Esophagus mucosa (tissue), 1 donor: ENCODE measurements around the gene HSPE1. TPM values are rescaled to one million over a fixed set of nuclear protein-coding genes. Genes with fewer than 3 reads are reported as not detected.
A peak's percentile ranks its signal among the peaks of the same experiment; 100 is the strongest.
"Not testable (repeated sequence)": the region's sequence is repeated elsewhere in the genome, so short reads cannot be mapped to it uniquely, and the experiment has no call there.

Experiments used
- ATAC-seq: fragments of 200-7000 bp; cut with Tn5 transposase; one replicate; pipeline ENCODE4 v1.9.1; 2020
- total RNA-seq: library from RNA; stranded (reverse); gene quantifications from one replicate; pipeline ENCODE4 v1.2.4, GENCODE V29; 2023
- donor health status: DM: yes; HTN: yes; CAD: no.

The HSPE1 gene
- total RNA-seq, result 63.5 TPM

DNA sequence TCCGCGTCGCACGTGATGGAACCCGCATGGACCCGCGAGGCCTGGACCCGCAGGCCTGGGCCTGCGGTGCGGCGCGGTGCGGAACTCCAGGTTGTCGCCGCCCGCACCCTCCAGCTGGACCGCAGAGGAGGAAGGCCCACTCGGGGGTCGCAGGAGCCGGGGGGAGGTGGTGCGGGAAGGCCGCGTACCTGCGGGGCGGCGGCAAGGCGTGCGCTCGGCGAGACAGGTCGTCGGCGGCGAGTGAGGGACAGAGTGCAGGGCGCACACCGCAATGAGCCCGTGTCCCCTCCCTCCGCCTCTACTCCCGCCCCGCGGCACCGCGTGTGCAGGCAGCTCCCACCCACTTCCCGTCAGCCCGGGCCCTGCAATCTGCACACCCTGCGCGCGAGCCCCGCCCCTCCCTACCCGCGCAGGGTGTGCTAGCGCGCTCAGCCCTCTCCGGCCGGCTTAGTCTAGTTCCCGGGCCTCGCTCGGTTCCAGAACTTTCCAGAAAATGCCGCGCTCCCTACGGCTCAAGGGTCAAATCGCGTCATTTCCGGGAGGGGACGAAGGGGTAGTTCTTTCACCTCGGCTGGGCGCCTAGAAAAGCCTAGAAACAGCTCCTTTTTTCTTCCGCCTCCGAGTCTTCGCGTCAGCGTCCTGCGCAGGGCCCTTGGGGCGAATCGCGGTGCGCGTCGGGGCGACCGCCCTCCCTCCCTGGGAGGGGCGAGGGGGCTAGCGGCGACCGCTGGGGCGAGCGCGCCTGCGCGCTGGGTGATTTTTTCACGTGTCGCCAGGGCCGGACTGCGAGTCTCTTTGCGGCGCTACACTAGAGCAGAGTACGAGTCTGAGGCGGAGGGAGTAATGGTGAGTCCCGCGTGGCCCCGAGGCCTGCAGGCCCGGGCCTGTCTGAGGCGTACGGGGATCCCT lies at the start of gene HSPE1, which contains the start of gene HSPD1:
Gene HSPE1, plus strand, starts transcription at position 786 of the 909 bp plus-strand sequence. Its CDS starts 58 bp downstream, at position 844.
Gene HSPD1, minus strand, starts transcription at position 247 of the 909 bp plus-strand sequence. CDS start 992 bp downstream, outside the sequence.
- peak; percentile 99 for ATAC-seq

DNA sequence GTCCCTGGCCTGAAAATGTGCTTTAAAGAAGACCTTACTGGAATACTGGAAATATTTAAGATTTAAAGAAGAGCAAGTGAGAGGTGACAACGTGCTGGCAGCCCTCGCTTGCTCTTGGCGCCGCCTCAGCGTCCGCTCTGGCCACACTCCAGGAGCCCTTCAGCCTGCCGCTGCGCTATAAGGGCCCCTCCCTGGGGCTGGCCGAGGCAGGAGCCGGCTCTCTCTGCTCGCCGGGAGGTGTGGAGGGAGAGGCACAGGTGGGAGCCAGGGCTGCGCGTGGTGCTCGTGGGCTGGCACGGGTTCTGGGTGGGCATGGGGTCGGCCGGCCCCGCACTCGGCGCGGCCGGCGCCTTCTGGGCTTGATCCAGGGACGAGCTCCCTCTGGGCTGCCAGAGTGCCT lies 49.7 kb upstream of the HSPE1 start:
- no peak for ATAC-seq

DNA sequence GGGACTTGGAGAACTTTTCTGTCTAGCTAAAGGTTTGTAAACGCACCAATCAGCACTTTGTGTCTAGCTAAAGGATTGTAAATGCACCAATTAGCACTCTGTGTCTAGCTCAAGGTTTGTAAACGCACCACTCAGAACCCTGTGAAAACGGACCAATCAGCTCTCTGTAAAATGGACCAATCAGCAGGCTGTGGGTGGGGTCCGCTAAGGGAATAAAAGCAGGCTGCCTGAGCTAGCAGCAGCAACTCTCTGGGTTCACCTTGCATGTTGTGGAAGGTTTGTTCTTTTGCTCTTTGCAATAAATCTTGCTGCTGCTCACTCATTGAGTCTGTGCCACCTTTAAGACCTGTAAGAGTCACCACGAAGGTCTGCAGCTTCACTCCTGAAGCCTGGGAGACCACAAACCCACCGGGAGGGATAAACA lies 49.2 kb upstream of the HSPE1 start:
- ATAC-seq, result not testable (repeated sequence)

DNA sequence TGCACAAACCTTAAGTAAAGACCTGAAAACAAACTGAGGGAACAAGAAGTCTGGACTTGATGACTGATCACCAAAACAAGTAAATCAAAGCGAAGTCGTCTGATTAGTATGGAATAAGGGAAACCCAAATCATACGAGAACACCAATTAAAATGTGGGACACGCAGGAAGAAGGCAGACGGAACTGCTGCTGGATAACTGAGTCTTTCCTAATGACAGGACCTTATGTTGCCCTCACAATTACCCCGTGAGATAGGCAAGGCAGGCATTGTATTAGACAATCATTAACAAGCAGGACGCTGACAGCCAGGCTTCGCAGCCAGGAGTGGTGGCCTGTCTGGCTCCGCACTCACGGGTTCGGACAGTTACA lies 47.4 kb upstream of the HSPE1 start:
- no peak for ATAC-seq

DNA sequence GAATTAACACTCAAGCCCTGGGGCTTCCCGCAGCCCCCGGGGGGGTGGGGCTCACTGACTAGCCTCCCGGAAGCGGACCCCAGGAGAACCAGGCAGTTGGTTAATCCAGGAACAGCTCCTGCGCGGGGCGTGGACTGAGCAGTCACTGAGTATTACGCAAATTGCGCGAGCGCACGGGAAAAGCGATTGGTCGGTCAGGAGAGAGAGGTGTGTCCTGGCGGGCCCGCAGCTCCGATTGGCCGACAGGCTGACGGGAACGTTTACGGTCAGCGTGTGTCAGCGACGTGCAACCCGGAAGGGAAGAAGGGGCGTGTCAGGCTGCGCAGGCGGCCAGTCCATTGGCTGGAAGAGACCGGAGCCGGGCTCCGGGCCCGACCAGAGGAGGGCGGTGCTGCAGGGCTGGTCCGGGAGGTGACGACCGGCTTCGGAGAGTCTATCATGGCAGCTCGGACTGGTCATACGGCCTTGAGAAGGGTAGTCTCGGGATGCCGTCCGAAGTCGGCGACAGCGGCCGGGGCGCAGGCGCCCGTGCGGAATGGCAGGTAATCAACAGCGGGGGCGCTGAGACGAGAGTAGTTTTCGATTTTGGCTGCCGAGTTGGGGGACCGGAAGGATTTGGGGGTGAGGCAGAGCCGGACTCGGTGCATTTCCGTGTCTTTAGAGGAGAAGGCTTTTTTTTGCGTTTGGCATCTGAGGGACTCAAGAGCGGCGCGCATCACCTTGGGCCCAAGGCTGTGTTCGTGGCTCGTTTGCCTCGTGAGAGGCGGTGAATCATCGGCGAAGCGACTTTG lies 46.9 kb upstream of the HSPE1 start, which contains the start of gene COQ10B:
Gene COQ10B, plus strand, starts transcription at position 430 of the 791 bp plus-strand sequence. Its CDS starts 9 bp downstream, at position 439.
- ATAC-seq, result peak; percentile 99

DNA sequence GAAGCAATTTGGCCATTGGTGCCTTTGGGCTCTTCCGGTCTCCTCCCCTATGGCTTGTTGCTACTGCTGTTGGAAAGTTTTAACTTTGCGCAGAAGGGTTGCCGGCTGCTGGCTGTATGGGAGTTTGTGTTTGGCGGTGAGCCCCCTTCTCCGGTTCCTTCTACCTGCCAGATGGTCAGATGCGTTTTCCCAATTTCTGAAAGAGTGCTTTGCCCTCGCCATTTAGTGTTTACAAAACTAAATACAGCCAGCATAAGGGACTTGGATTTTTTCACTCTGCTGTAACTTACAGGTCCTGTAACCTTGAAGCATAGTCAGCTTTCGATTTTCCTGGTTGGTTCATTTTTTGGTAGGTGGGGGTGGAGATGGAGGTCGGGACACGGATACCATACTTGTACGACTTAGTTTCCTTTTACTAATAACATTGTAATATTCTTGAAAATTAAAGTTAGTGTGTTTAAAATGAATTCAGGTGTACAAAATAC lies 46.2 kb upstream of the HSPE1 start:
- ATAC-seq, result peak; percentile 82

DNA sequence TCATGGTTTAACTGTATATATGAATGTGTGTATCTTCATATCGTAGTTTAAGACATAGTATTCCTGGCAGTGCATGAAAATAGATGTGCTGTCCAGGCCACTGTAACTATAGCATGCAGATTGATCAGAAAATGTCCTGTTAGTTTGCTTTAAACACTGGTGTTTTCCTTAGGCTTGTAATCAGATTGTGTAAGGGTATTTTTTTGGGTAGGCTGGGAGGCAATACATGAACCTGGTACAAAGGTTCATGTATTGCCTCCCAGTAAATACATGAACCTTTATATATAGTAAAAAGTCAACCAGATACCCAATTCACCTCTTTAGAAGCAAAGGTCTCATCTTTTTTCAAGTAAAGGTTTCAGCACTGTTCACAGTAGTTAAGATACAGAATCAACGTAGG lies 45.3 kb upstream of the HSPE1 start:
- no peak for ATAC-seq

DNA sequence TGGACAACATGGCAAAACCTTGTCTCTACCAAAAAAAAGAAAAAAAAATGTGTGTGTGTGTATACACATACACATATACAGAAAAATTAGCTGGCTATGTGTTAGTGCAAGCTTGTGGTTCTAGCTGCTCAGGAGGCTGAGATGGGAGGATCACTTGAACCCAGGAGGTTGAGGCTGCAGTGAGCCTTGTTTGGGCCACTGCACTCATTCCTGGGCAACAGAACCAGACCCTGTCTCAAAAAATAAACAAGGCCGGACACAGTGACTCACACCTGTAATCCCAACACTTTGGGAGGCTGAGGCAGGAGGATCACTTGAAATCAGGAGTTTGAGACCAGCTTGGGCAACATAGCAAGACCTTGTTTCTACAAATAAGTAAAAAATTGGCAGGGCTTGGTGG lies 44.8 kb upstream of the HSPE1 start:
- ATAC-seq, result no peak

DNA sequence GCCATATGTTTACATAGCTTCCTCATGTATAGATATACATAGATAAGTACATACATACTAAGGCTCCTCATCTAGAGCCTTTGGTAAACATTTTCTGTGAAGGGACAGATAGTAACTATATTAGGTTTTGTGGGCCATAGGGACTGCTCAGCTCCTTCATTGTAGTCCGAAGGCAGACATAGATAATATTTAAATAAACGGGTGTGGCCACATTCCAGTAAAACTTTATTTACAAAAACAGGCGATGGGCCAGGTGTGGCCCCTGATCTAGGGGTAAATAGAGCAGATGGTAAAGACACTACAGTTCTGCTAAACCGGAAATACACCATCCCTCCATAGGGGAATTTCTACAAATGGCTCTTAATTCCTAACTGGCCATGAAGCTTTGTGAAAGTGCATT lies 39.5 kb upstream of the HSPE1 start:
- ATAC-seq, result peak; percentile 56

DNA sequence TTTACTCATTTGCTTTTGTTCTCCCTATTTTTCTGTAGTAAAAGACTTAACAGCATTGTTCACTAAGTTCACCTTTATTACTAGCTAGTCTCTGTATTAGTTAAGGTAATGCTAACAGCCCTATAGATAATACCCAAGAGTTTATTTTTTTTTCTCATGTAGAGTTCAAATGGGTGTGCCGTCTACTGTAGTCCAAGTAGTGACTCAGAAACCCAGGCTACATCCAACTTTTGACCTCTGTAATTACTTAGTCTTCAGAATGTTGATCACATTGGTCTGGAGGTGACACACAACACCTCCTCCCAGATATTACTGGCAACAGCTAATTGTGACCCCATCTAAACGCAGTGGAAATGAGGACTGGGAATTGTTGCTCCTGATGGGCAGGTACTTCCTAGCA lies 39.1 kb upstream of the HSPE1 start:
- ATAC-seq, result peak; percentile 96

DNA sequence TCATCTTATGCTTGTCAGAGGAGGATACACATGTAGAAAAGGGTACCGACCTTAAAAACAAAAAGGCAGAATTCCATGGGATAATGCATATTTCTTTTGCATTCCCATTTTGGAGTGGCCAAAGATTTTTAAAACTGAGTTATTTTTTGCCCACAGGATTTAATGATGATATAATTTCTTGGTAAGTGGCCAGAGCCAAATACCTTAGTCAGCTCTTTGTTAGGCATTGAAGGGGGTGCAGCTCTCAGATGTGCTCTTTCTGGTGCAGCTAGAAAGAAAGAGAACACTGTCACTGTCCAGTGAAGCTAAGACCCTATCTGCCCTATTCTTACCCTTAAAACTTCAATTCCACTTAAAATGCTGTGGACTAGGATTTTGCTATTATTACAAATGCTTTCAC lies 36.0 kb upstream of the HSPE1 start:
- ATAC-seq, result no peak

DNA sequence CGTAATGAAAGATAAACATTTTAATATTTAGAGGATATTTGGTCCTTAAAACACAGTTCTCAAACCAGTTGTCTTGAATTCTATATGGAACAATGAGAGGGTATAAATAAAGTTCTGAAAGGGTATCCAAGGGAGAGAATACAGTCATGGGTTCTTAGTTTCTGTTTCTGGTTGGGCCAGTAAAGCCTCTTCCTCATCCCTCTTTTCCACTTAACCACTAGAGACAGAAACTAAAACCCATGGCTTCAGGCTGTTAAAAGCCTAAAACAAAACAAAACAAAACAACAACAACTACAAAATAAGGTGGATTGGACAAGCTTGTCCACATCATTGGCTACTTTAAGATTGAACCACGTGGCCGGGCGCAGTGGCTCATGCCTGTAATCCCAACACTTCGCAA lies 28.0 kb upstream of the HSPE1 start:
- ATAC-seq, result no peak

DNA sequence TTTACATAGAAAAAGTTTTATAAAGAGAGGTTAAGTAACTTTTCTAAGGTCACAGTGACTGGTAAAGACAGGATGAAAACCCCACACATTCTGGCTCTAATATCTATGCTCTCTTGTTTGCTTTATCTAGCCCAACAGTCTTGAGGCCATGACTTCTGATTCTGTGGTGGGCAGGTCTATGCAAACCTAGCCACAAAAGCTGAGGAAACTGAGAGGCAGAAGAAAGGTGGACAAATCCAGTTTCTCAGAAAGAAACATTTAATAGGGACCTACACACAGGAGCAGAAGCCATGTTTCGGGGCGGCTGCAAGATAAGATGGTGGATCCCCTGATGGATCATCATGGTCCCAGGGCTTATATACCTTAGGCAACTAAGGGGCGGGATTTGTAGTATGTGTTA lies 22.4 kb upstream of the HSPE1 start:
- no peak for ATAC-seq

DNA sequence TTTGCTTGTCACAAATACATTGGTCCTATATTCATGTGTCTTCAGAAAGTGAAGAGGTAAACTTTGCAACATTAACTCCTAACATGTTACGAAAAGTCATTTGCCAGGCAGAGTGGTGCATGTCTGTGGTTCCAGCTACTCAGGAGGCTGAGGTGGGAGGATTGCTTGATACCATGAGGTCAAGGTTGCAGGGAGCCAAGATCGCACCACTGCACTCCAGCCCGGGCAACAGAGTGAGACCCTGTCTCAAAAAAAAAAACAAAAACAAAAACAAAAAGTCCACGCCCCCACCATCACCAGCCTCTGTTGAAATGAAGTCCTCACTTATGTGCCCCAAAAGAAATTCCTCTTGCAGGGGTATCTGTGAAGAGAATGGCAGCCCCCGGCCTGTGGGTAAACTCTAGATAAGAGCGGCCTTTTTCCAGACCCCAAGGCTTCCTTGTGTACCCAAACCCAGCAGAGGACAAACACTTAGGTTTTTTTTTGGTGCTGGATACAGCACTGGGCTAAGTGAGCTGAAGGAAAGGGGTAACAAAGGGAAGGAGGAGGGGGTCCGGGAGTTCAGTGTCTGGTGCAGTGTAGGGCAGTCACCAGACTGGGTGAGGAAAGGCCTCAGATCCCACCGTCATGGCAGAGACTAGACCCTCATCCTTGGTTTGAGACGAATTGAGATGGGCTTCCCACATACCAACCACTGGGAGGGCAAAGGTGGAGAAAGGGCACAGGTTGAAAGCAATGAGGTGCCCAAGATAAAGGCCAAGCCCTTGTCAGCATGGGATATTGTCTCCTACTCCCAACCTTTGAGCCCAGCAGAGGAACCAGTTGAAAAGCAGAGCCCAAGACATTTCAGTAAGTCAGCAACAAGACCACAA lies 19.8 kb upstream of the HSPE1 start:
- peak; percentile 22 for ATAC-seq

DNA sequence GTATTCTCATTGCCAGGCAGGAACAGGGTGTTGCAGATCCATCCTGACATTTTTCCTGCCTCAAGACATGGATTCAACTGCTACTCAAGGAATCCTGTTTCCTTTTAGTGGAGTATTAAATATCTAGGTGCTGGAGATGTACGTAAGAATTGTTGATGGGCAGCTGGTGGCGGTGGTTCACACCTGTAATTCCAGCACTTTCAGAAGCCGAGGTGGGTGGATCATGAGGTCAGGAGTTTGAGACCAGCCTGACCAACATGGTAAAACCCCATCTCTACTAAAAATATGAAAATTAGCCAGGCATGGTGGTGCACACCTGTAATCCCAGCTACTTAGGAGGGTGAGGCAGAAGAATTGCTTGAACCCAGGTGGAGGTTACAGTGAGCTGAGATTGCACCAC lies 15.9 kb upstream of the HSPE1 start:
- not testable (repeated sequence) for ATAC-seq

DNA sequence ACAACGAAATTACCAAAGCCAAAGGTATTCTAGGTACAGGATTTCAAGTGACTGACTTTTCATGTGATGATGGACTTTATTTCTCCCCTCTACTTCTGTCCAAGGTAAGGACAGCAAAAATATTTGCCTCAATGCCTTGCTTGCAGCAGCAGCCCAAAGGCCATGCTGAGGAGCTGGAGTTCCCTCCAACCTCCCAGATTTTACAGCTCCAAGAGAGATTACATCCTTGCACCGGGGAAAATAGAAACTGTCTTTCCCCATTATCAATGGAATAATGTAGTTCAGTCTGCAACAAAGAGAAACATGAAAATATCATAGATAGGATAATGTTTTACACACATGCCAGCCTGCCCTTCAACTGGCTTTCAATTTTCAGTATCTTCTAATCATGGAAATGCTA lies 14.0 kb upstream of the HSPE1 start:
- ATAC-seq, result no peak

DNA sequence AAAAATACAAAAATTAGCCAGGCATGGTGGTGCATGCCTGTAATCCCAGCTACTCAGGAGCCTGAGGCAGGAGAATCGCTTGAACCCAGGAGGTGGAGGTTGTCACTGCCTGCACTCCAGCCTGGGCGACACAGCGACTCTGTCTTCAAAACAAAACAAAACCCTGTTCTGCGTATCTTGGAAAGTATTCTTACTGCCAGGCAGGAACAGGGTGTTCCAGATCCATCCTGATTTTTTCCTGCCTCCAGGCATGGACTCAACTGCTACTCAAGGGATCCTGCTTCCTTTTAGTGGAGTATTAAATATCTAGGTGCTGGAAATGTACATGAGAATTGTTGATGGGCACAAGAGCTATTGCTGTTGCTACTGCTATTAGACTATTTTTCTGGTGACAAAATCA lies 12.8 kb upstream of the HSPE1 start:
- ATAC-seq, result no peak

DNA sequence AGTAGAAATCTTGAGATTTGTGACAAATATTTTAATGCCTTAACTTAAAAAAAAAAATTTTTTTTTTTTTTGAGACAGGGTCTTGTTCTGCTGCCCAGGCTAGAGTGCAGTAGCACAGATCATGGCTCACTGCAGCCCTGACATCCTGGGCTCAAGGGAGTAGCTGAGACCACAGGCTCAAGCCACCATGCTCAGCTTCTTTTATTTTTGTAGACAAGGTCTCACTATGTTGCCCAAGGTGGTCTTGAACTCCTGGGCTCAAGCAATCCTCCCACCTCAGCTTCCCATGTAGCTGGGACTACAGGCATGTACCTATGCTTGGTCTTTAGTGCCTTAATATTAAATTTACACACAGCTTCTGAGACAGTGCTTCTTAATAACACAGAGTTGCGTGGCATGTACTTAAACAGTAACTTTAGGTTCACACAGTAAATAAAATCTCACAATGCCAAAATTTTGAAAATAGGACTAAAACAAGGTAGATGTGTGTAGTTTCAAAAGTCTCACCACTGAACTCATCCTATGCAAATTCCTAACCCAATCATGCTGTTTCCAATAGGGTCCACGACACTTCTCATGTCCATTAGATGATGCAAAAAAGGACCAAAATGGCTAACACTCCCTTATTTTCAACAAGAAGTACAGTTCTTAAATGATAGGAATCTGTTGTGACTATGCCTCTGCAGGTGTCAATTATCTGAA lies 4.6 kb upstream of the HSPE1 start:
- ATAC-seq, result no peak

DNA sequence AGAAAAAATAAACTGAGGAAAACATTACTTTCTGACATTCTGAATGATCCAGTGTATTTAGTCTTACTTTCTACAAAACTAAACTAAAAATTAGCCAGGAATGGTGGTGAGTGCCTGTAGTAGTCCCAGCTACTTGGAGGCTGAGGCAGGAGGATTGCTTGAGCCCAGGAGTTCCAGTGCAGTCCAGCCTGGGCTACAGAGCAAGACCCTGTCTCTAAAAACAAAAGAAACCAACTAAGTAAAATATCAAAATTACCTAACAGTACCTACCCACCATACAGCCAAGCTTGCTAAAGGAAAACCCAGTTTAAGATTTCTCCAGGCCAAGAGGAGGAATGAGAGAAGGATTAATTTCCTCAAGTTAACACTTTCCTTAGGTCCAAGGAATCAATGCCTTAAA lies 3.5 kb upstream of the HSPE1 start:
- ATAC-seq, result no peak

DNA sequence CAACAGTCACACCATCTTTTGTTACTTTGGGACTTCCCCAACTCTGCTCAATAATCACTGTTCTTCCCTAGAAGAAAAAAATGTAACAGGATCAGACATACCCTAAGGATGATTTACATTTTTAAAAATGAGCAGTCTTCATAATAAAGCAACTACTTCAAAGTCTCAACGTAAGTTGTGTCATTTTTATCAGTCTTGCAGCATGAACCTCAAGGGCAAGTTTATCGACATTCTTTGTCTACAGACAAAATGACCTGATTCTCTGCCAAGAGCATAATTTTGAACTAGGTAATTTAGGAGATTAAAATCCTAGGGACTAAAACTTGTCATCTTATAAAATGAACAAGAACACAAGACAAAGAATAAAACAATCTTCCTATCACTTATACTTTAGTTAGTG lies 2.9 kb upstream of the HSPE1 start:
- no peak for ATAC-seq

DNA sequence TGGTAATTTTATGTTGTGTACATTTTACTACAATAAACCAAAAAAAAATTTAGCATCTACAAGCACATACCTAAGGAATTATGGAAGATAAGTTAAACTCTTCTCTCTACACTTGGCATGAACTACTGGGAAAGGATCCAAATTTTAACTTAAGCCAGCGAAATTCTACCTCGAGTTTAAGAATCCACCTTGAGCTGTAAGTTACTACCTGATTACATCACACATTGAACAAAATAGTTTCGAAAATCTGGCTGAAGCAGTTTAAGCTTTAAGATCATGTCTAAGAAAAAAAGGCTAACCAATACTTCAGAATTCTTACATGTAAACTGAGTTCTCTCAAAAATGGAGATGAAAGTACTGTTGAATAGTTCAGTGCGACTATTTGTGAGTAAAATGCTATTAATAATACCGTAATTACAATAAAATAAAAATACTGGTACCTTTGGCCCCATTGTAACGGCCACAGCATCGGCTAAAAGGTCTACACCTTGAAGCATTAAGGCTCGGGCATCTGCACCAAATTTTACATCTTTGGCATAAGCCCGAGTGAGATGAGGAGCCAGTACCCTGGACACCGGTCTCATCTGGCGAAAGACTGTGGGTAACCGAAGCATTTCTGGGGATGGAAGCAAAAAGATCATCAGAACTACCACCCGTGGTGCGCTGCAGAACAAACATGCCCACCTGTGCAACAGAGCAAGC lies 1.8 kb upstream of the HSPE1 start:
- ATAC-seq, result no peak
